GM21390 (cell line): ENCODE results near the gene SMAD3.
"Not testable (repeated sequence)": the region's sequence is repeated elsewhere in the genome, so short reads cannot be mapped to it uniquely, and the experiment has no call there.

Experiments
- ATAC-seq: cut with Tn5 transposase; IDR thresholded peaks from one replicate; pipeline ENCODE4 v1.9.1; 2021; ENCODE audit not compliant: unreplicated experiment

SMAD3 gene

GRCh38 chr15:67065531-67066005 is at the start of gene SMAD3:
Gene SMAD3 (plus strand): TSS chr15:67065602. CDS start chr15:67066155, 553 bp downstream.
- peak; percentile 49 for ATAC-seq

- no peak for ATAC-seq
These were observed 48.1 kb upstream of the SMAD3 start for GRCh38 chr15:67017311-67017710.

- no peak for ATAC-seq
These were observed 47.4 kb upstream of the SMAD3 start for GRCh38 chr15:67018026-67018425.

- no peak for ATAC-seq
These were observed 47.0 kb upstream of the SMAD3 start for GRCh38 chr15:67018441-67018840.

- ATAC-seq: no peak
These were observed 46.3 kb upstream of the SMAD3 start for GRCh38 chr15:67019069-67019468.

GRCh38 chr15:67019884-67020520 is 45.4 kb upstream of the SMAD3 start:
- ATAC-seq: no peak

GRCh38 chr15:67020668-67021067 is 44.7 kb upstream of the SMAD3 start:
- not testable (repeated sequence) for ATAC-seq

- ATAC-seq: no peak
These were observed 43.9 kb upstream of the SMAD3 start for GRCh38 chr15:67021455-67021854.

GRCh38 chr15:67022587-67023105 is 42.8 kb upstream of the SMAD3 start:
- ATAC-seq: no peak

GRCh38 chr15:67023517-67024313 is 41.7 kb upstream of the SMAD3 start:
- no peak for ATAC-seq

GRCh38 chr15:67024314-67024997 is 40.9 kb upstream of the SMAD3 start:
- ATAC-seq: no peak

- no peak for ATAC-seq
These were observed 40.4 kb upstream of the SMAD3 start for GRCh38 chr15:67024998-67025368.

- no peak for ATAC-seq
These were observed 39.4 kb upstream of the SMAD3 start for GRCh38 chr15:67025719-67026609.

GRCh38 chr15:67026610-67026967 is 38.8 kb upstream of the SMAD3 start:
- ATAC-seq: no peak

- ATAC-seq: not testable (repeated sequence)
These were observed 37.0 kb upstream of the SMAD3 start for GRCh38 chr15:67028440-67028839.

- no peak for ATAC-seq
These were observed 35.2 kb upstream of the SMAD3 start for GRCh38 chr15:67030036-67030762.

GRCh38 chr15:67031331-67031730 is 34.1 kb upstream of the SMAD3 start:
- ATAC-seq: no peak

- ATAC-seq: no peak
These were observed 32.8 kb upstream of the SMAD3 start for GRCh38 chr15:67032608-67033007.

- ATAC-seq: no peak
These were observed 32.4 kb upstream of the SMAD3 start for GRCh38 chr15:67033012-67033411.

GRCh38 chr15:67033571-67034044 is 31.8 kb upstream of the SMAD3 start:
- ATAC-seq: no peak
